ENCODE data around the gene ZC3HAV1.

ZC3HAV1 gene

GRCh38 chr7:139119486-139119849, 9.9 kb upstream of the ZC3HAV1 start:
- TF ChIP-seq CTCF (IDR thresholded peaks at IDR 0.05; ENCODE audit: unreplicated experiment in 3 of 3) = no peak
- Mint-ChIP-seq H3K9me3 (no peaks in the 10 kb centered on the region), H3K4me1 (no peaks in the 10 kb centered on the region), H3K36me3 (ENCODE audit: low read depth) (no peaks in the 10 kb centered on the region), H3K27ac (no peak overlapping the region), H3K4me3 (no peak overlapping the region), H3K27me3 (ENCODE audit: low read depth) (peaks cover 18% of the 10 kb centered on the region)

- Mint-ChIP-seq H3K27me3 (ENCODE audit: low read depth) (peaks cover 17% of the 10 kb centered on the region), H3K36me3 (ENCODE audit: low read depth) (no peaks in the 10 kb centered on the region), H3K4me1 (no peaks in the 10 kb centered on the region), H3K27ac (no peak overlapping the region), H3K4me3 (no peak overlapping the region), H3K9me3 (no peaks in the 10 kb centered on the region)
- TF ChIP-seq CTCF (IDR thresholded peaks at IDR 0.05; ENCODE audit: unreplicated experiment in 3 of 3) = no peak
These were observed 9.4 kb upstream of the ZC3HAV1 start for GRCh38 chr7:139118805-139119485.

GRCh38 chr7:139118234-139118804, 8.8 kb upstream of the ZC3HAV1 start:
- Mint-ChIP-seq H3K4me1 (no peaks in the 10 kb centered on the region), H3K27ac (no peak overlapping the region)

DNA sequence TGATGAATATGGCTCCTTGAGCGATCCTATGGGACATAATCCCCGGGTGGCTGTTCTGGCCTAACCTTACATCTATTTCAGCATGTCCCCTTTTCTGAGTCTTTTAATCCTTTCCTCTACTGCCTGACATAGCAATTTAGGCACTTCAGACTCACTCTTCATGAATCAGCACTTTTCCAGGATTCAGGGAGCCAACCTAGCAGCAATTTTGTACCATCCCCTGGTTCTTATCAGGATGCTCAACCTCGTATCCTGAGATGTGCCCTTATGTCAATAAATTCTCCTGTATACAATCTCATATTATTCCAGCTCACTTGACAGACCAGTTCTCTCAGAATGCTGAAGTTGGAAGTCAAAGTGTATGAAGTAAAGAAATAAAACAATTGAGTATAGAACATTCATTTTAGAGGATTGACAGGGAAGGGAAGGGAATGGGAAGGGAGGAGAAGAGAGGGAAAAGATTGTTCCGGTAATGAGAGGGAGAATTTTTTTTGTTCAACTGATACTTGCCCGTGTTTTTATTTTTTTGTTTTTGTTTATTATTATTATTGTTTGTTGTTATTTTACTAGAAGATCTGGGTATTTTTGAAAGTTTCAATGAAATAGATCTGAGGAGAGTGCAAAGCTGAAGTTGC, 8.2 kb upstream of the ZC3HAV1 start:
- H3K27me3 Mint-ChIP-seq (ENCODE audit: low read depth) = peaks cover 17% of the 10 kb centered on the region

More at GRCh38 chr7:139118234-139118804, 8.8 kb upstream of the ZC3HAV1 start:
- H3K9me3 Mint-ChIP-seq = no peaks in the 10 kb centered on the region
- TF ChIP-seq CTCF (IDR thresholded peaks at IDR 0.05; ENCODE audit: unreplicated experiment in 3 of 3) = no peak
- H3K36me3 Mint-ChIP-seq (ENCODE audit: low read depth) = no peaks in the 10 kb centered on the region
- peaks cover 16% of the 10 kb centered on the region for H3K27me3 Mint-ChIP-seq (ENCODE audit: low read depth)
- no peak overlapping the region for H3K4me3 Mint-ChIP-seq

DNA sequence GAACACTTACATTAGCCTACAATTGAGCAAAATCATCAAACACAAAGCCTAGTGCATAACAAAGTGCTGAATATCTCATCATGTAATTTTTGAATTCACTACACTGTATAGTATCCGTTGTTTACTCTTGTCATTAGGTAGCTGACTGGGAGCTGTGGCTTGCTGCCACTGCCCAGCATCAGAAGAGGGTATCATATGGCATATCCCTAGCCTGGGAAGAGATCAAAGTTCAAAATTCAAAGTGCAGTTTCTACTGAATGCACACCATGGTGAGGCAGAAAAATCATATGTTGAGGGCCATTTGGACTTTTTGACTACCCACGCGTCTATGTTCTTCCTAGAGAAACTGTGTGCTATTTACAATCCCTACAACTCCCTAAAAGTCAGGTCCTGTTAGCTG, 7.5 kb upstream of the ZC3HAV1 start:
- no peaks in the 10 kb centered on the region for H3K4me1 Mint-ChIP-seq
- no peak overlapping the region for H3K4me3 Mint-ChIP-seq
- no peaks in the 10 kb centered on the region for H3K36me3 Mint-ChIP-seq (ENCODE audit: low read depth)
- H3K27me3 Mint-ChIP-seq (ENCODE audit: low read depth) = peaks cover 18% of the 10 kb centered on the region
- no peak for TF ChIP-seq CTCF (IDR thresholded peaks at IDR 0.05; ENCODE audit: unreplicated experiment in 3 of 3)
- H3K9me3 Mint-ChIP-seq = no peaks in the 10 kb centered on the region
- no peak overlapping the region for H3K27ac Mint-ChIP-seq

More for the DNA sequence above, 8.2 kb upstream of the ZC3HAV1 start:
- H3K9me3 Mint-ChIP-seq = no peaks in the 10 kb centered on the region
- no peaks in the 10 kb centered on the region for H3K4me1 Mint-ChIP-seq
- no peak overlapping the region for H3K4me3 Mint-ChIP-seq
- TF ChIP-seq CTCF (IDR thresholded peaks at IDR 0.05; ENCODE audit: unreplicated experiment in 3 of 3) = no peak
- no peak overlapping the region for H3K27ac Mint-ChIP-seq
- no peaks in the 10 kb centered on the region for H3K36me3 Mint-ChIP-seq (ENCODE audit: low read depth)

Data from nephron (organoid).